Cardiac muscle cell (in vitro differentiated cells and primary cell): ENCODE data around the gene TMPRSS7. TPM values are rescaled to one million over a fixed set of nuclear protein-coding genes. Genes with fewer than 3 reads are reported as not detected.

ENCODE experiments used
- DNase-seq, 2 donors: peaks; one replicate each; pipeline versions ENCODE4 v3.0.0 to v3.0.0-alpha.2; 2010 to 2017; ENCODE audit warnings: low read depth in 1 of 2, low spot score in 1 of 2
- H3K27ac ChIP-seq: fragments of 200-600 bp; sonication (generic); 2 replicates; pipeline ENCODE4 v1.5.1; 2016
- H3K27me3 ChIP-seq: fragments of 200-600 bp; sonication (generic); 2 replicates; pipeline ENCODE4 v1.6.0; 2016; ENCODE audit warnings: control low read depth
- H3K36me3 ChIP-seq: fragments of 200-600 bp; sonication (generic); 2 replicates; pipeline ENCODE4 v1.5.1; 2016; ENCODE audit warnings: control low read depth
- H3K4me1 ChIP-seq: fragments of 200-600 bp; sonication (generic); 2 replicates; pipeline ENCODE4 v1.8.1; 2017; ENCODE audit warnings: low read depth, mild to moderate bottlenecking, mixed run types
- H3K4me3 ChIP-seq: fragments of 200-600 bp; sonication (generic); 2 replicates; pipeline ENCODE4 v1.5.1; 2016; ENCODE audit warnings: mild to moderate bottlenecking
- H3K9me3 ChIP-seq: fragments of 200-600 bp; sonication (generic); 2 replicates; pipeline ENCODE4 v1.5.1; 2017; ENCODE audit warnings: low read depth, mild to moderate bottlenecking, control low read depth
- CTCF ChIP-seq: IDR thresholded peaks from 2 replicates; pipeline ENCODE4 v1.5.1; 2012; ENCODE audit warnings: low read depth, mild to moderate bottlenecking, low read length
- polyA plus RNA-seq: library from polyadenylated mRNA; unstranded; fragments of >200 nt; fragmentation: Nextera tagmentation; extraction: Ambion mirVana; gene quantifications from 2 replicates; pipeline ENCODE4 v1.2.1, GENCODE V29; 2016
- total RNA-seq: library from RNA; depleted of rRNA; stranded (reverse); fragments of >200 nt; gene quantifications from 2 replicates; pipeline ENCODE4 v1.2.3, GENCODE V29; 2016

The TMPRSS7 gene
- not detected in 2 replicates for total RNA-seq
- not detected in 2 replicates for polyA plus RNA-seq

GRCh38 chr3:112034436-112034835 lies at the start of gene TMPRSS7:
TMPRSS7 (plus strand) TSS chr3:112034736; CDS start chr3:112034846, 110 bp downstream.
- no peak for TF ChIP-seq CTCF
- no peak for DNase-seq
- Histone ChIP-seq H3K9me3 (no peaks in the 10 kb centered on the region), H3K27me3 (peaks cover 11% of the 10 kb centered on the region), H3K4me1 (peaks cover 17% of the 10 kb centered on the region), H3K36me3 (no peaks in the 10 kb centered on the region), H3K27ac (no peak within 1 kb of the TSS), H3K4me3 (no peak within 1 kb of the TSS)

- H3K4me1 ChIP-seq = no peaks in the 10 kb centered on the region
- TF ChIP-seq CTCF = no peak
- no peaks in the 10 kb centered on the region for H3K27me3 ChIP-seq
- H3K4me3 ChIP-seq = no peak overlapping the region
- no peak for DNase-seq
- H3K9me3 ChIP-seq = no peaks in the 10 kb centered on the region
- no peak overlapping the region for H3K27ac ChIP-seq
- peaks cover 7% of the 10 kb centered on the region for H3K36me3 ChIP-seq
These were observed 47.7 kb upstream of the TMPRSS7 start for GRCh38 chr3:111986800-111987199.

- Histone ChIP-seq H3K9me3 (no peaks in the 10 kb centered on the region), H3K36me3 (peaks cover 7% of the 10 kb centered on the region), H3K27ac (no peak overlapping the region), H3K4me3 (no peak overlapping the region), H3K4me1 (no peaks in the 10 kb centered on the region), H3K27me3 (no peaks in the 10 kb centered on the region)
- DNase-seq = peak; percentile 62 to 82
- peak; percentile 76 for TF ChIP-seq CTCF
These were observed 45.4 kb upstream of the TMPRSS7 start for GRCh38 chr3:111989061-111989678.

GRCh38 chr3:111993038-111993437 lies 41.5 kb upstream of the TMPRSS7 start:
- no peak overlapping the region for H3K27ac ChIP-seq
- H3K27me3 ChIP-seq = peaks cover 2% of the 10 kb centered on the region
- H3K9me3 ChIP-seq = no peaks in the 10 kb centered on the region
- H3K4me3 ChIP-seq = no peak overlapping the region
- DNase-seq = no peak
- peaks cover 8% of the 10 kb centered on the region for H3K4me1 ChIP-seq
- TF ChIP-seq CTCF = no peak
- H3K36me3 ChIP-seq = peaks cover 7% of the 10 kb centered on the region

- H3K27ac ChIP-seq = no peak within 1 kb of the TSS
- no peaks in the 10 kb centered on the region for H3K9me3 ChIP-seq
- H3K4me1 ChIP-seq = peaks cover 8% of the 10 kb centered on the region
- peak within 1 kb of the TSS; percentile 41 for H3K4me3 ChIP-seq
- H3K36me3 ChIP-seq = no peaks in the 10 kb centered on the region
- peaks cover 51% of the 10 kb centered on the region for H3K27me3 ChIP-seq
- no peak for TF ChIP-seq CTCF
- DNase-seq = peak; percentile 25 to 50
These were observed 35.7 kb upstream of the TMPRSS7 start, which contains the start of gene TAGLN3 for GRCh38 chr3:111998636-111999483. TAGLN3 (plus strand) TSS chr3:111998922; CDS start chr3:111999423, 501 bp downstream.
